Gastroesophageal sphincter (tissue), 4 donors: ENCODE data around the gene TEX14. TPM values are rescaled to one million over a fixed set of nuclear protein-coding genes. Genes with fewer than 3 reads are reported as not detected.

Experiments
- ATAC-seq: fragments of 150-250 bp; one replicate; pipeline ENCODE4 v1.9.1; 2016; ENCODE audit warnings: mild to moderate bottlenecking, moderate library complexity
- H3K27ac ChIP-seq, 4 donors: fragments of 200-600 bp; sonication (generic) in 3 of 4; 1 replicate in 3 of 4; 2 replicates in 1 of 4; pipeline ENCODE4 v1.5.1; 2016 to 2019
- H3K27me3 ChIP-seq: fragments of 200-600 bp; sonication (generic); one replicate; pipeline ENCODE4 v1.5.1; 2019
- H3K36me3 ChIP-seq, 2 donors: fragments of 200-600 bp; sonication (generic); one replicate each; pipeline ENCODE4 v1.5.1; 2019; ENCODE audit warnings: control low read depth in 1 of 2
- H3K4me1 ChIP-seq, 3 donors: fragments of 200-600 bp; sonication (generic); 1 replicate in 2 of 3; 2 replicates in 1 of 3; pipeline ENCODE4 v1.5.1; 2016 to 2019; ENCODE audit warnings: control low read depth in 2 of 3
- H3K4me3 ChIP-seq, 2 donors: fragments of 200-600 bp; sonication (generic); one replicate each; pipeline ENCODE4 v1.5.1; 2019; ENCODE audit warnings: mild to moderate bottlenecking in 1 of 2, moderate library complexity in 1 of 2
- H3K9me3 ChIP-seq, 3 donors: fragments of 200-600 bp; sonication (generic); one replicate each; pipeline ENCODE4 v1.5.1; 2017 to 2019; ENCODE audit warnings: control low read depth in 2 of 3
- EP300 ChIP-seq: sonication (generic); formaldehyde crosslinking; IDR thresholded peaks from one replicate; pipeline ENCODE4 v1.6.1; 2017; ENCODE audit warnings: antibody characterized with exemption, mild to moderate bottlenecking
- POLR2A ChIP-seq, 2 donors: fragments of 450-650 bp; IDR thresholded peaks; one replicate each; pipeline ENCODE4 v1.6.1; 2017; ENCODE audit warnings: antibody characterized with exemption in 2 of 2, mild to moderate bottlenecking in 2 of 2, moderate library complexity in 1 of 2
- POLR2AphosphoS5 ChIP-seq: sonication (generic); formaldehyde crosslinking; IDR thresholded peaks from one replicate; pipeline ENCODE4 v1.6.1; 2017; ENCODE audit warnings: antibody characterized with exemption
- WGBS, 2 donors: methylation state at CpG; one replicate each; pipeline ENCODE4 v1.1.5; 2018; ENCODE audit warnings: low coverage in 1 of 2; 5-methylcytosine and 5-hydroxymethylcytosine counted together
- total RNA-seq, 4 donors: library from RNA; depleted of rRNA; stranded (reverse); fragments of >200 nt; gene quantifications; one replicate each; pipeline ENCODE4 v1.1.0, GENCODE V29; 2016
- TF ChIP-seq, protein P1 (sequence below), 4 experiments: fragments of 200-600 bp in 2 of 4; fragments of 450-650 bp in 2 of 4; sonication (generic) in 1 of 4; IDR thresholded peaks; one replicate each; pipeline ENCODE4 v1.5.1; 2017 to 2019; ENCODE audit warnings: antibody characterized with exemption in 4 of 4, mild to moderate bottlenecking in 2 of 4, moderate library complexity in 2 of 4

TEX14 gene
- total RNA-seq, 4 donors from 2014 or later, result 0.05 to 0.78 (median 0.11) TPM

DNA sequence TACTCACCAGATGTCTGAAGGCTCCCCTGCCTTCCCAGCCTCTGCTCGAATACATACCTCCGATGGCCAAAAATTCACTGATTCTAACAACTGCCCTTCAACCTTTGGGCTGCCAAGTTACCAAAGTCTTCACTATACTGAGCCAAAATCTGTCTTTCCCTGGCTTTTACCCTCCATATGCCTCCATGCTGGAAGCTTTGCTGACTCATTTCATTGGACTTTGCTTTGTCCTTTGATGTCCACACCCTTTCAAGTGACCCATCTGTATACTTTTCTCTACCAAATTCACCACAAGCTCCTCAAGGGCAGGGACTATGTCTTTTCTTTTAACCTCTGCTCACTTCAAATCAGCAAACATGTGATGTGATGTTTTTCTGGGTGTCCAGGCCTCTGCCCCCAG lies 156.4 kb downstream of the TEX14 start:
- Histone ChIP-seq H3K27ac (no peak overlapping the region), H3K36me3 (no peaks in the 10 kb centered on the region), H3K4me1 (peaks cover 0 to 24% (median 9%) of the 10 kb centered on the region in 3 donors), H3K27me3 (no peaks in the 10 kb centered on the region), H3K9me3 (no peaks in the 10 kb centered on the region), H3K4me3 (no peak overlapping the region)
- no peak for ATAC-seq
- 90 to 100% methylated on average over 1 to 2 of the region's 2 CpGs for WGBS, 2 donors
- no peak for TF ChIP-seq POLR2AphosphoS5
- no peak for TF ChIP-seq POLR2A (IDR thresholded peaks at IDR 0.05)
- TF ChIP-seq, protein P1, sequence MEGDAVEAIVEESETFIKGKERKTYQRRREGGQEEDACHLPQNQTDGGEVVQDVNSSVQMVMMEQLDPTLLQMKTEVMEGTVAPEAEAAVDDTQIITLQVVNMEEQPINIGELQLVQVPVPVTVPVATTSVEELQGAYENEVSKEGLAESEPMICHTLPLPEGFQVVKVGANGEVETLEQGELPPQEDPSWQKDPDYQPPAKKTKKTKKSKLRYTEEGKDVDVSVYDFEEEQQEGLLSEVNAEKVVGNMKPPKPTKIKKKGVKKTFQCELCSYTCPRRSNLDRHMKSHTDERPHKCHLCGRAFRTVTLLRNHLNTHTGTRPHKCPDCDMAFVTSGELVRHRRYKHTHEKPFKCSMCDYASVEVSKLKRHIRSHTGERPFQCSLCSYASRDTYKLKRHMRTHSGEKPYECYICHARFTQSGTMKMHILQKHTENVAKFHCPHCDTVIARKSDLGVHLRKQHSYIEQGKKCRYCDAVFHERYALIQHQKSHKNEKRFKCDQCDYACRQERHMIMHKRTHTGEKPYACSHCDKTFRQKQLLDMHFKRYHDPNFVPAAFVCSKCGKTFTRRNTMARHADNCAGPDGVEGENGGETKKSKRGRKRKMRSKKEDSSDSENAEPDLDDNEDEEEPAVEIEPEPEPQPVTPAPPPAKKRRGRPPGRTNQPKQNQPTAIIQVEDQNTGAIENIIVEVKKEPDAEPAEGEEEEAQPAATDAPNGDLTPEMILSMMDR (IDR thresholded peaks at IDR 0.05), result no peak
- no peak for TF ChIP-seq EP300

GRCh38 chr17:58534901-58535421 lies 156.9 kb downstream of the TEX14 start:
- no peak for ATAC-seq
- 92 to 100% methylated on average over 1 to 2 of the region's 4 CpGs for WGBS, 2 donors
- no peak overlapping the region for H3K27ac ChIP-seq
- no peaks in the 10 kb centered on the region for H3K36me3 ChIP-seq
- no peak overlapping the region for H3K4me3 ChIP-seq
- peaks cover 0 to 24% (median 9%) of the 10 kb centered on the region in 3 donors for H3K4me1 ChIP-seq
- H3K9me3 ChIP-seq, result no peaks in the 10 kb centered on the region
- no peaks in the 10 kb centered on the region for H3K27me3 ChIP-seq
- TF ChIP-seq, protein P1 (IDR thresholded peaks at IDR 0.05), result no peak

DNA sequence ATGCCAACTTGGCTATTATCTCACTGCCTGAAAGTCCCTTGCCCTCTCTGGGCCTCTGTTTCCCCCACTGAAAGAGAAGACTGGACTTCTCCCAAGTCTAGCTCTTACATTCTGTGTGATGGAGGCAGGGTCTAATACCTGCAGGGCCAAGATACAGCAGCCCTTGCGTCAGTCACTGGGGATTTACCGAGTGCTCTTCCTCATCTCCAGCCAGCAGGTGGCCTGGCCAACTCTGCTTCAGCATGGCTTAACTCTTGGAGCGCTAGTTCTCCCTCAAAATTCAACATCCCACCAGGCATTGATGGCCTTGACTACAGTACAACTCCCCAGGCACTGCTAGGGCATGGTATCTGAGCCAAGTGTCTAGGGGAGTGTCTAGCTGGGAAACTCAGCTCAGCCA lies 157.5 kb downstream of the TEX14 start:
- no peak for TF ChIP-seq POLR2AphosphoS5
- TF ChIP-seq EP300, result no peak
- TF ChIP-seq, protein P1 (IDR thresholded peaks at IDR 0.05), result no peak
- no peak for TF ChIP-seq POLR2A (IDR thresholded peaks at IDR 0.05)
- Histone ChIP-seq H3K27ac (no peak overlapping the region), H3K9me3 (no peaks in the 10 kb centered on the region), H3K27me3 (no peaks in the 10 kb centered on the region), H3K4me3 (no peak overlapping the region), H3K4me1 (peaks cover 0 to 28% (median 9%) of the 10 kb centered on the region in 3 donors), H3K36me3 (no peaks in the 10 kb centered on the region)
- WGBS, 2 donors, result no CpG with 5 or more reads among the region's 3 CpGs
- ATAC-seq, result no peak

- H3K36me3 ChIP-seq, result no peaks in the 10 kb centered on the region
- H3K27ac ChIP-seq, result no peak overlapping the region
- WGBS, 2 donors, result 82 to 94% methylated on average over 2 of the region's 5 CpGs
- TF ChIP-seq EP300 (no peak), POLR2AphosphoS5 (no peak), POLR2A (IDR thresholded peaks at IDR 0.05) (no peak)
- TF ChIP-seq, protein P1 (IDR thresholded peaks at IDR 0.05), result no peak
- no peak for ATAC-seq
- H3K9me3 ChIP-seq, result no peaks in the 10 kb centered on the region
- no peaks in the 10 kb centered on the region for H3K27me3 ChIP-seq
- peaks cover 0 to 35% (median 9%) of the 10 kb centered on the region in 3 donors for H3K4me1 ChIP-seq
- H3K4me3 ChIP-seq, result no peak overlapping the region
Measured at GRCh38 chr17:58533616-58534188, 158.1 kb downstream of the TEX14 start.

GRCh38 chr17:58532555-58532951 lies 159.3 kb downstream of the TEX14 start:
- Histone ChIP-seq H3K4me3 (peak overlapping the region in 1 of 2 donors; percentile 69), H3K27me3 (no peaks in the 10 kb centered on the region), H3K36me3 (no peaks in the 10 kb centered on the region), H3K9me3 (no peaks in the 10 kb centered on the region), H3K27ac (peak overlapping the region in 3 of 4 donors; percentile 69 to 80 (median 74)), H3K4me1 (peaks cover 0 to 44% (median 9%) of the 10 kb centered on the region in 3 donors)
- TF ChIP-seq, protein P1 (IDR thresholded peaks at IDR 0.05), result no peak
- TF ChIP-seq POLR2AphosphoS5 (no peak), POLR2A (IDR thresholded peaks at IDR 0.05) (no peak), EP300 (no peak)
- WGBS, 2 donors, result 60 to 82% methylated on average over 1 to 3 of the region's 3 CpGs
- no peak for ATAC-seq
